Peyer's patch (tissue), 4 donors: ENCODE data around the gene FUOM.

Source experiments
- POLR2A ChIP-seq, 2 donors: fragments of 450-650 bp; IDR thresholded peaks; one replicate each; pipeline ENCODE4 v1.5.1; 2017; ENCODE audit warnings: antibody characterized with exemption in 2 of 2, mild to moderate bottlenecking in 2 of 2, moderate library complexity in 2 of 2
- TF ChIP-seq, protein P1 (sequence below), 6 experiments: fragments of 450-650 bp in 4 of 6; fragments of 200-600 bp in 2 of 6; sonication (generic) in 1 of 6; IDR thresholded peaks; one replicate each; pipeline ENCODE4 v1.5.1; 2017 to 2019; ENCODE audit warnings: antibody characterized with exemption in 6 of 6, mild to moderate bottlenecking in 3 of 6, moderate library complexity in 1 of 6

DNA sequence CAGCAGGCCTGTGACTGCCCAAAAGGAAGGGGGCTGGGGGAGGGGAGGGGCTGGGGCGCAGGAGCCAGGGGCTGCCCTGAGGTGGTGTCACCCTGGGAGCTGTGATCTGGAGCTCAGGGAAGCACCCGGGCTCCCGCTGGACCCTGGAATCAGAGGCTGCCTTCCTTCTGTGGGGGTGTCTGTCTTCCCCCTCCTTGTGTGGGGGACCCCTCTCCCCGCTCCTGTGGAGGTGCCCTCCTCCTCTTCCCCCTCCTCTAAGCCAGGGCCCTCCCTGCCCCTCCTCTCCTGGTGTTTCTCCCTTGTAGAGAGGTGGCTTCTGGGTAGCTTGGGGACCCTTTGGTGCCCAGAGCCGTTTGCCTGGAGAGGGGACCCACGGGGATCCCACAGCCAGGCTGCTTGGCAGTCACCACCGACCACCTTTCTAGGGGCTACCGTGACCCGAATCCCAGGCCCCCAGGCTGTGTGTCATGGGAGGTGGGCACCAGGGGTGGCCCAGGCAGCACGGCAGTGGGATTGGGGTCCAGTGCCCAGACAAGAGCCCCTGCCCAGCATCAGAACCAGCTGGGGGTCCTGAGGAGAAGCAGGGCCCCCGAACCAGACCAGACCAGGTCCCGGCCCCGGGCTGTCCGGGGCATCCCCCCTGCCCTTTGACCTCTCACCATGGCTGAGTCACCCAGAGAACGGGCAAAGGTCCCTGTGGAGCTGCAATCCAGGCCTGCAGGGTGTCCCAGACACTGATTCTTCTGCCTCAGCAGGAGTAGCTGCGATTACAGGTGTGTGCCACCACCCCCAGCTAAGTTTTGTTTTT, 9.9 kb downstream of the FUOM start:
- TF ChIP-seq, protein P1, sequence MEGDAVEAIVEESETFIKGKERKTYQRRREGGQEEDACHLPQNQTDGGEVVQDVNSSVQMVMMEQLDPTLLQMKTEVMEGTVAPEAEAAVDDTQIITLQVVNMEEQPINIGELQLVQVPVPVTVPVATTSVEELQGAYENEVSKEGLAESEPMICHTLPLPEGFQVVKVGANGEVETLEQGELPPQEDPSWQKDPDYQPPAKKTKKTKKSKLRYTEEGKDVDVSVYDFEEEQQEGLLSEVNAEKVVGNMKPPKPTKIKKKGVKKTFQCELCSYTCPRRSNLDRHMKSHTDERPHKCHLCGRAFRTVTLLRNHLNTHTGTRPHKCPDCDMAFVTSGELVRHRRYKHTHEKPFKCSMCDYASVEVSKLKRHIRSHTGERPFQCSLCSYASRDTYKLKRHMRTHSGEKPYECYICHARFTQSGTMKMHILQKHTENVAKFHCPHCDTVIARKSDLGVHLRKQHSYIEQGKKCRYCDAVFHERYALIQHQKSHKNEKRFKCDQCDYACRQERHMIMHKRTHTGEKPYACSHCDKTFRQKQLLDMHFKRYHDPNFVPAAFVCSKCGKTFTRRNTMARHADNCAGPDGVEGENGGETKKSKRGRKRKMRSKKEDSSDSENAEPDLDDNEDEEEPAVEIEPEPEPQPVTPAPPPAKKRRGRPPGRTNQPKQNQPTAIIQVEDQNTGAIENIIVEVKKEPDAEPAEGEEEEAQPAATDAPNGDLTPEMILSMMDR (IDR thresholded peaks at IDR 0.05): peak in 2 of 6 experiments; percentile 34 to 51
- peak; percentile 35 to 55 for TF ChIP-seq POLR2A (IDR thresholded peaks at IDR 0.05)
